Gastroesophageal sphincter (tissue), 4 donors: ENCODE measurements around the gene BIRC2. TPM values are rescaled to one million over a fixed set of nuclear protein-coding genes. Genes with fewer than 3 reads are reported as not detected.
A peak's percentile ranks its signal among the peaks of the same experiment; 100 is the strongest.

Source experiments
- ATAC-seq: fragments of 150-250 bp; one replicate; pipeline ENCODE4 v1.9.1; 2016; ENCODE audit warnings: mild to moderate bottlenecking, moderate library complexity
- H3K27ac ChIP-seq, 4 donors: fragments of 200-600 bp; sonication (generic) in 3 of 4; 1 replicate in 3 of 4; 2 replicates in 1 of 4; pipeline ENCODE4 v1.5.1; 2016 to 2019
- H3K27me3 ChIP-seq: fragments of 200-600 bp; sonication (generic); one replicate; pipeline ENCODE4 v1.5.1; 2019
- H3K36me3 ChIP-seq, 2 donors: fragments of 200-600 bp; sonication (generic); one replicate each; pipeline ENCODE4 v1.5.1; 2019; ENCODE audit warnings: control low read depth in 1 of 2
- H3K4me1 ChIP-seq, 3 donors: fragments of 200-600 bp; sonication (generic); 1 replicate in 2 of 3; 2 replicates in 1 of 3; pipeline ENCODE4 v1.5.1; 2016 to 2019; ENCODE audit warnings: control low read depth in 2 of 3
- H3K4me3 ChIP-seq, 2 donors: fragments of 200-600 bp; sonication (generic); one replicate each; pipeline ENCODE4 v1.5.1; 2019; ENCODE audit warnings: mild to moderate bottlenecking in 1 of 2, moderate library complexity in 1 of 2
- H3K9me3 ChIP-seq, 3 donors: fragments of 200-600 bp; sonication (generic); one replicate each; pipeline ENCODE4 v1.5.1; 2017 to 2019; ENCODE audit warnings: control low read depth in 2 of 3
- EP300 ChIP-seq: sonication (generic); formaldehyde crosslinking; IDR thresholded peaks from one replicate; pipeline ENCODE4 v1.6.1; 2017; ENCODE audit warnings: antibody characterized with exemption, mild to moderate bottlenecking
- POLR2A ChIP-seq, 2 donors: fragments of 450-650 bp; IDR thresholded peaks; one replicate each; pipeline ENCODE4 v1.6.1; 2017; ENCODE audit warnings: antibody characterized with exemption in 2 of 2, mild to moderate bottlenecking in 2 of 2, moderate library complexity in 1 of 2
- POLR2AphosphoS5 ChIP-seq: sonication (generic); formaldehyde crosslinking; IDR thresholded peaks from one replicate; pipeline ENCODE4 v1.6.1; 2017; ENCODE audit warnings: antibody characterized with exemption
- WGBS, 2 donors: methylation state at CpG; one replicate each; pipeline ENCODE4 v1.1.5; 2018; ENCODE audit warnings: low coverage in 1 of 2; 5-methylcytosine and 5-hydroxymethylcytosine counted together
- total RNA-seq, 4 donors: library from RNA; depleted of rRNA; stranded (reverse); fragments of >200 nt; gene quantifications; one replicate each; pipeline ENCODE4 v1.1.0, GENCODE V29; 2016
- TF ChIP-seq, protein P1 (sequence below), 4 experiments: fragments of 200-600 bp in 2 of 4; fragments of 450-650 bp in 2 of 4; sonication (generic) in 1 of 4; IDR thresholded peaks; one replicate each; pipeline ENCODE4 v1.5.1; 2017 to 2019; ENCODE audit warnings: antibody characterized with exemption in 4 of 4, mild to moderate bottlenecking in 2 of 4, moderate library complexity in 2 of 4

Gene BIRC2
- total RNA-seq, 4 donors from 2014 or later: 22.4 to 58.2 (median 34.0) TPM

DNA sequence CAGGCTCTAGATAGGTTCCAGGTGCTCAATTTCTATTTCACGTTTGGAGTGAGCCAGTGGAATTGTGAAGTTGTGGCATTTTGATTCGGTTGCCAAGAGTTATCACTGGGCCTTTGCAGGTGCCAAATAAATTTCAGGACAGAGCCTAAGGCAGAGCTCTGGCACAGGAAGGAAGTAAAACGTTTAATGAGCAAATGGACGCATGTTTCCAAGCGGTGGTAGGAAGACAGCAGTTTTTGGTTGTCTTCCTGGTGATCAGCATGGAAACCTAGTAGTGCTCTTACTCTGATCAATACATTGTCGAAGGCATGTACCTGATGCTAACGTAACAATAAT is 29.3 kb upstream of the BIRC2 start:
- Histone ChIP-seq H3K9me3 (no peaks in the 10 kb centered on the region), H3K4me1 (peaks cover 0 to 85% (median 11%) of the 10 kb centered on the region in 3 donors), H3K27ac (peak overlapping the region; percentile 45 to 91 (median 83)), H3K36me3 (no peaks in the 10 kb centered on the region), H3K4me3 (peak overlapping the region; percentile 67 to 71), H3K27me3 (no peaks in the 10 kb centered on the region)
- 28 to 34% methylated on average over 7 of the region's 7 CpGs for WGBS, 2 donors
- peak; percentile 10 for ATAC-seq
- TF ChIP-seq POLR2AphosphoS5 (no peak), EP300 (no peak), POLR2A (IDR thresholded peaks at IDR 0.05) (no peak)
- TF ChIP-seq, protein P1, sequence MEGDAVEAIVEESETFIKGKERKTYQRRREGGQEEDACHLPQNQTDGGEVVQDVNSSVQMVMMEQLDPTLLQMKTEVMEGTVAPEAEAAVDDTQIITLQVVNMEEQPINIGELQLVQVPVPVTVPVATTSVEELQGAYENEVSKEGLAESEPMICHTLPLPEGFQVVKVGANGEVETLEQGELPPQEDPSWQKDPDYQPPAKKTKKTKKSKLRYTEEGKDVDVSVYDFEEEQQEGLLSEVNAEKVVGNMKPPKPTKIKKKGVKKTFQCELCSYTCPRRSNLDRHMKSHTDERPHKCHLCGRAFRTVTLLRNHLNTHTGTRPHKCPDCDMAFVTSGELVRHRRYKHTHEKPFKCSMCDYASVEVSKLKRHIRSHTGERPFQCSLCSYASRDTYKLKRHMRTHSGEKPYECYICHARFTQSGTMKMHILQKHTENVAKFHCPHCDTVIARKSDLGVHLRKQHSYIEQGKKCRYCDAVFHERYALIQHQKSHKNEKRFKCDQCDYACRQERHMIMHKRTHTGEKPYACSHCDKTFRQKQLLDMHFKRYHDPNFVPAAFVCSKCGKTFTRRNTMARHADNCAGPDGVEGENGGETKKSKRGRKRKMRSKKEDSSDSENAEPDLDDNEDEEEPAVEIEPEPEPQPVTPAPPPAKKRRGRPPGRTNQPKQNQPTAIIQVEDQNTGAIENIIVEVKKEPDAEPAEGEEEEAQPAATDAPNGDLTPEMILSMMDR (IDR thresholded peaks at IDR 0.05): no peak

- 50% methylated on average over 1 of the region's 1 CpG; no CpG with 5 or more reads in 1 of the 2 donors for WGBS, 2 donors
- TF ChIP-seq EP300 (no peak), POLR2AphosphoS5 (no peak), POLR2A (IDR thresholded peaks at IDR 0.05) (no peak)
- TF ChIP-seq, protein P1 (IDR thresholded peaks at IDR 0.05): no peak
- Histone ChIP-seq H3K27ac (peak overlapping the region; percentile 56 to 91 (median 83)), H3K36me3 (no peaks in the 10 kb centered on the region), H3K9me3 (no peaks in the 10 kb centered on the region), H3K27me3 (no peaks in the 10 kb centered on the region), H3K4me1 (peaks cover 0 to 83% (median 11%) of the 10 kb centered on the region in 3 donors), H3K4me3 (peak overlapping the region; percentile 67 to 71)
- ATAC-seq: no peak
Measured at GRCh38 chr11:102318469-102318868, 28.5 kb upstream of the BIRC2 start.

DNA sequence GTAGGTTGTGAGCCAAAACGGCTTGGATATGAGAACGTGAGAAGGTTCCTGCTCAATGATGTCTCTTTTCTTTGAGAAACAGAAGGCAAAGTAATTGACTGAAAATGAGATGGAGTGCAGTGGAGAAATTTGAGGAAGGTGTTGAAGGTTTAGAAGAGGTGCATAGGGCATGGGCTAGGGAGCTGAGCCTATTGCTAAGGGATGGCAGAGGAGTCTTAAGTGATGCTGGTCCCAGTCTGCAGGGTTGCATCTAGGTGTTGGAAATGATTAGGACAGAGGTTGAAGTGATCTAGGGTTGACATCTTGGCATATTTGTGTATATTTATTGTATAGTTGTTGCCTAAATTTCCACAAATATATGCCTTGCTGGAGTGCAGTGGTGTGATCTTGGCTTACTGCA is 27.5 kb upstream of the BIRC2 start:
- Histone ChIP-seq H3K27ac (peak overlapping the region in 3 of 4 donors; percentile 79 to 91 (median 86)), H3K4me3 (peak overlapping the region in 1 of 2 donors; percentile 67), H3K36me3 (no peaks in the 10 kb centered on the region), H3K27me3 (no peaks in the 10 kb centered on the region), H3K9me3 (no peaks in the 10 kb centered on the region), H3K4me1 (peaks cover 0 to 79% (median 11%) of the 10 kb centered on the region in 3 donors)
- 73 to 75% methylated on average over 2 of the region's 2 CpGs for WGBS, 2 donors
- no peak for TF ChIP-seq POLR2A (IDR thresholded peaks at IDR 0.05)
- ATAC-seq: no peak

DNA sequence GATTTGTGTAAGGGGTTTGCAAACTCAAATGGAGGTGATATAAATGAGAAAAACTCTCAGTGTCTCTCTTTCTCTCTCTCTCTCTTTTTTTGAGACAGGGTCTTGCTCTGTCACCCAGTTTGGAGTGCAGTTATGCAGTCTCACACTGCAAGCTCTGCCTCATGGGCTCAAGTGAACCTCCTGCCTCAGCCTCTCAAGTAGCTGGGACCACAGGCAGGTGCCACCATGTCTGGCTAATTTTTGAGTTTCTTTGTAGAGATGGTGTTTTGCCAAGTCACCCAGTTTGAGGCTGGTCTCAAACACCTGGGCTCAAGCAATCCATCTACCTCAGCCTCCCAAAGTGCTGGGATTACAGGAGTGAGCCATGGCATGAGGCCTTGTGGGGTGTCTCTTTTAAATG is 26.8 kb upstream of the BIRC2 start:
- no peak overlapping the region for H3K4me3 ChIP-seq
- no peaks in the 10 kb centered on the region for H3K36me3 ChIP-seq
- no peaks in the 10 kb centered on the region for H3K27me3 ChIP-seq
- no peaks in the 10 kb centered on the region for H3K9me3 ChIP-seq
- ATAC-seq: no peak
- peak overlapping the region; percentile 62 to 91 (median 82) for H3K27ac ChIP-seq
- peaks cover 0 to 75% (median 11%) of the 10 kb centered on the region in 3 donors for H3K4me1 ChIP-seq
- TF ChIP-seq POLR2AphosphoS5 (no peak), EP300 (no peak), POLR2A (IDR thresholded peaks at IDR 0.05) (no peak)
- TF ChIP-seq, protein P1 (IDR thresholded peaks at IDR 0.05): no peak

- peak overlapping the region; percentile 62 to 91 (median 82) for H3K27ac ChIP-seq
- TF ChIP-seq, protein P1 (IDR thresholded peaks at IDR 0.05): no peak
- TF ChIP-seq POLR2AphosphoS5: peak; percentile 91
Measured at GRCh38 chr11:102320679-102321078, 26.3 kb upstream of the BIRC2 start.

More at GRCh38 chr11:102320679-102321078, 26.3 kb upstream of the BIRC2 start:
- no peaks in the 10 kb centered on the region for H3K27me3 ChIP-seq
- H3K36me3 ChIP-seq: no peaks in the 10 kb centered on the region
- no peak overlapping the region for H3K4me3 ChIP-seq
- peaks cover 0 to 75% (median 11%) of the 10 kb centered on the region in 3 donors for H3K4me1 ChIP-seq
- ATAC-seq: no peak
- H3K9me3 ChIP-seq: no peaks in the 10 kb centered on the region
